Esophagus muscularis mucosa (tissue), 4 donors: ENCODE results near the gene SLC5A8. TPM values are rescaled to one million over a fixed set of nuclear protein-coding genes. Genes with fewer than 3 reads are reported as not detected.

Experiments used
- DNase-seq: peaks from one replicate; pipeline ENCODE4 v3.0.0-alpha.2; 2017; ENCODE audit errors: extremely low spot score
- H3K27ac ChIP-seq, 4 donors: fragments of 200-600 bp; sonication (generic); replicated peaks in 1 of 4; 1 replicate in 3 of 4; 2 replicates in 1 of 4; pipeline ENCODE4 v1.5.1; 2016 to 2019; ENCODE audit warnings: mild to moderate bottlenecking in 1 of 4
- H3K27me3 ChIP-seq, 4 donors: fragments of 200-600 bp; sonication (generic); one replicate each; pipeline versions ENCODE4 v1.5.1 to v1.6.0; 2016 to 2019
- H3K36me3 ChIP-seq, 4 donors: fragments of 200-600 bp; sonication (generic); one replicate each; pipeline ENCODE4 v1.5.1; 2016 to 2019
- H3K4me1 ChIP-seq, 4 donors: fragments of 200-600 bp; sonication (generic); one replicate each; pipeline ENCODE4 v1.5.1; 2016 to 2019
- H3K4me3 ChIP-seq, 4 donors: fragments of 200-600 bp; sonication (generic); 1 replicate in 2 of 4; 2 replicates in 2 of 4; pipeline ENCODE4 v1.5.1; 2016 to 2019; ENCODE audit warnings: mild to moderate bottlenecking in 4 of 4, moderate library complexity in 1 of 4
- H3K9me3 ChIP-seq, 4 donors: fragments of 200-600 bp; sonication (generic); 1 replicate in 3 of 4; 2 replicates in 1 of 4; pipeline ENCODE4 v1.5.1; 2016 to 2019
- CTCF ChIP-seq, 3 experiments: fragments of 200-600 bp in 2 of 3; fragments of 450-650 bp in 1 of 3; sonication (generic) in 2 of 3; IDR thresholded peaks; one replicate each; pipeline ENCODE4 v1.5.1; 2017 to 2019; ENCODE audit warnings: antibody characterized with exemption in 3 of 3, mild to moderate bottlenecking in 2 of 3, moderate library complexity in 1 of 3
- EP300 ChIP-seq: sonication (generic); formaldehyde crosslinking; IDR thresholded peaks from one replicate; pipeline ENCODE4 v1.6.1; 2017; ENCODE audit warnings: antibody characterized with exemption
- POLR2A ChIP-seq: fragments of 450-650 bp; IDR thresholded peaks from one replicate; pipeline ENCODE4 v1.6.1; 2017; ENCODE audit warnings: antibody characterized with exemption, moderate library complexity, mild to moderate bottlenecking, low read depth
- POLR2AphosphoS5 ChIP-seq, 2 donors: sonication (generic); formaldehyde crosslinking; IDR thresholded peaks; one replicate each; pipeline ENCODE4 v1.6.1; 2017; ENCODE audit warnings: antibody characterized with exemption in 2 of 2
- WGBS: methylation state at CpG from one replicate; pipeline ENCODE4 v1.1.5; 2018; 5-methylcytosine and 5-hydroxymethylcytosine counted together
- intact Hi-C: fragments of 100-400 bp; cut with DNase I; formaldehyde crosslinking; loops from one replicate; pipeline ENCODE4 v1.15.1; 2023
- total RNA-seq, 4 donors: library from RNA; depleted of rRNA; stranded (reverse); fragments of >200 nt; gene quantifications; one replicate each; pipeline versions ENCODE4 v1.1.0 to v1.2.1, GENCODE V29; 2016

Gene SLC5A8
- total RNA-seq, 4 donors from 2014 or later = not detected

DNA sequence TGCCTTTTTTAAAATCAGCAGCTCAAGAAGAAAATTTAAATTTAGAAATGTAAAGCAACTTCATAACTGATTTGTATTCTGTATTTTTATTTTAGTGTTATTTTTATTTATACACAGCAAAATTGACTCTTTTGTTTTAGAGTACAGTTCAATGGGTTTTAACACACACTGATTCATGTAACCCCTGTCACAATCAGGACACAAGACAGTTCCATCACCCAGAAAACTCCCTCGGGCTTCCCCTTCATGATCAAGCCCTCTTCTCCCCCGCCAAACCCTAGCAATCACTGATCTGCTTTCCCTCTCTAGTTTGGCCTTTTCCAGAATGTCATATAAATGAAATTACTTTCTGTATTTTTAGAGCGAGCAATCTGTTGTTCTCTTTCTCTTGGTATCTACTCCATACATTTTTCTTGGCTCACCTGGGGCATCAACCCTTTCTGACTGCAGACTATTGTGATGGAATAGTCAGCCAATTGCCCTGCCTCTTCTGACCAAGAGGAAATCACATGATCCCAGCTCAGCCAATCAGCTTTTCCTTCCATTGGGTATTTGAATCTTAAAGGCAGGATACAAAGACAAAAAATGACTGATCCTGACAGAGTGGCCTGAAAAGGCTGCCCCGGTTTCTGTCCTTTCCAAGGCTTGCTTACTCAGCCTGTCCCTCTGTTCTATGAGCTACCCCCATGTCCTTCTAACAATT is 5.3 kb downstream of the SLC5A8 start:
- no peak for DNase-seq
- peaks cover 0 to 27% (median 4%) of the 10 kb centered on the region in 4 donors for H3K27me3 ChIP-seq
- H3K9me3 ChIP-seq = no peaks in the 10 kb centered on the region
- H3K36me3 ChIP-seq = no peaks in the 10 kb centered on the region
- H3K4me1 ChIP-seq = peaks cover 0 to 3% (median 0%) of the 10 kb centered on the region in 4 donors
- H3K27ac ChIP-seq = no peak overlapping the region
- H3K4me3 ChIP-seq = no peak overlapping the region
- TF ChIP-seq POLR2A (no peak), EP300 (no peak), CTCF (IDR thresholded peaks at IDR 0.05) (no peak), POLR2AphosphoS5 (IDR thresholded peaks at IDR 0.05) (no peak)
- intact Hi-C loops = no loop called here
- WGBS = 66% methylated on average over 4 of the region's 4 CpGs

DNA sequence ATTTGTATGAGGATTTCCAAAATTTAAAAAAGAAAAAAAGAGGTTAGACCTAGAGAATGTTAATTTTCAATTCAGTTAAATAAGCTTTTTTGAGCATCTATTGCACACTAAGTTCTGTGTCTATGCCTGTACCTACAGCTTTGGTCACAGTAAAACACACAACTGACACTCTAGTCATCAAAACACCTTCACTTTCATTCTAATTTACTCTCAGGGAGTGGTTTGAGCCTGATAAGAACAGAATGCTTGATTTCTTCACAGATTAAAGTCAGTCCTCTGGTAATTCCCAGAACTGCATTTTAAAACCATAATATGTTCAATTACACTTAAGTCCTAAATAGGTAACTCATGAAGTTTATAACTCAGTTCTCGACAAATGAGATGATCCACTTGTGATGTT is 9.2 kb downstream of the SLC5A8 start:
- Histone ChIP-seq H3K4me3 (no peak overlapping the region), H3K9me3 (no peaks in the 10 kb centered on the region), H3K27ac (no peak overlapping the region), H3K27me3 (no peaks in the 10 kb centered on the region), H3K4me1 (no peaks in the 10 kb centered on the region), H3K36me3 (no peaks in the 10 kb centered on the region)
- no peak for TF ChIP-seq POLR2AphosphoS5 (IDR thresholded peaks at IDR 0.05)
- TF ChIP-seq CTCF (IDR thresholded peaks at IDR 0.05) = no peak
- no peak for TF ChIP-seq EP300
- TF ChIP-seq POLR2A = no peak
- 82% methylated on average over 1 of the region's 1 CpG for WGBS
- intact Hi-C loops = no loop called here
- no peak for DNase-seq

- Histone ChIP-seq H3K9me3 (no peaks in the 10 kb centered on the region), H3K4me1 (no peaks in the 10 kb centered on the region), H3K36me3 (no peaks in the 10 kb centered on the region), H3K27ac (no peak overlapping the region), H3K4me3 (no peak overlapping the region), H3K27me3 (no peaks in the 10 kb centered on the region)
- whole genome bisulfite sequencing = 77% methylated on average over 2 of the region's 2 CpGs
- TF ChIP-seq EP300 (no peak), POLR2A (no peak), POLR2AphosphoS5 (IDR thresholded peaks at IDR 0.05) (no peak), CTCF (IDR thresholded peaks at IDR 0.05) (no peak)
- DNase-seq = no peak
- intact Hi-C loops = no loop called here
Observed at GRCh38 chr12:101200145-101200544, 9.9 kb downstream of the SLC5A8 start.

- TF ChIP-seq POLR2AphosphoS5 (IDR thresholded peaks at IDR 0.05) (no peak), EP300 (no peak), CTCF (IDR thresholded peaks at IDR 0.05) (no peak), POLR2A (no peak)
- H3K27ac ChIP-seq = no peak overlapping the region
- no peaks in the 10 kb centered on the region for H3K4me1 ChIP-seq
- no peaks in the 10 kb centered on the region for H3K36me3 ChIP-seq
- no peaks in the 10 kb centered on the region for H3K9me3 ChIP-seq
- no peaks in the 10 kb centered on the region for H3K27me3 ChIP-seq
- no peak for DNase-seq
- intact Hi-C loops = no loop called here
- no peak overlapping the region for H3K4me3 ChIP-seq
- WGBS = 61% methylated on average over 2 of the region's 2 CpGs
Observed at GRCh38 chr12:101186291-101186690, 23.7 kb downstream of the SLC5A8 start.

GRCh38 chr12:101181776-101182175 is 28.3 kb downstream of the SLC5A8 start:
- Histone ChIP-seq H3K4me1 (no peaks in the 10 kb centered on the region), H3K9me3 (no peaks in the 10 kb centered on the region), H3K4me3 (no peak overlapping the region), H3K27ac (no peak overlapping the region), H3K27me3 (no peaks in the 10 kb centered on the region), H3K36me3 (no peaks in the 10 kb centered on the region)
- TF ChIP-seq CTCF (IDR thresholded peaks at IDR 0.05) = no peak
- TF ChIP-seq EP300 = no peak
- no peak for TF ChIP-seq POLR2AphosphoS5 (IDR thresholded peaks at IDR 0.05)
- no peak for TF ChIP-seq POLR2A
- intact Hi-C loops = no loop called here
- WGBS = 33% methylated on average over 2 of the region's 2 CpGs
- no peak for DNase-seq
